Gastroesophageal sphincter (tissue), 3 donors: ENCODE data around the gene XPNPEP1.

Experiments
- EP300 ChIP-seq: sonication (generic); formaldehyde crosslinking; IDR thresholded peaks from one replicate; pipeline ENCODE4 v1.6.1; 2017; ENCODE audit warnings: antibody characterized with exemption, mild to moderate bottlenecking
- POLR2A ChIP-seq, 2 donors: fragments of 450-650 bp; IDR thresholded peaks; one replicate each; pipeline ENCODE4 v1.6.1; 2017; ENCODE audit warnings: antibody characterized with exemption in 2 of 2, mild to moderate bottlenecking in 2 of 2, moderate library complexity in 1 of 2
- POLR2AphosphoS5 ChIP-seq: sonication (generic); formaldehyde crosslinking; IDR thresholded peaks from one replicate; pipeline ENCODE4 v1.6.1; 2017; ENCODE audit warnings: antibody characterized with exemption
- TF ChIP-seq, protein P1 (sequence below), 4 experiments: fragments of 200-600 bp in 2 of 4; fragments of 450-650 bp in 2 of 4; sonication (generic) in 1 of 4; IDR thresholded peaks; one replicate each; pipeline ENCODE4 v1.5.1; 2017 to 2019; ENCODE audit warnings: antibody characterized with exemption in 4 of 4, mild to moderate bottlenecking in 2 of 4, moderate library complexity in 2 of 4

DNA sequence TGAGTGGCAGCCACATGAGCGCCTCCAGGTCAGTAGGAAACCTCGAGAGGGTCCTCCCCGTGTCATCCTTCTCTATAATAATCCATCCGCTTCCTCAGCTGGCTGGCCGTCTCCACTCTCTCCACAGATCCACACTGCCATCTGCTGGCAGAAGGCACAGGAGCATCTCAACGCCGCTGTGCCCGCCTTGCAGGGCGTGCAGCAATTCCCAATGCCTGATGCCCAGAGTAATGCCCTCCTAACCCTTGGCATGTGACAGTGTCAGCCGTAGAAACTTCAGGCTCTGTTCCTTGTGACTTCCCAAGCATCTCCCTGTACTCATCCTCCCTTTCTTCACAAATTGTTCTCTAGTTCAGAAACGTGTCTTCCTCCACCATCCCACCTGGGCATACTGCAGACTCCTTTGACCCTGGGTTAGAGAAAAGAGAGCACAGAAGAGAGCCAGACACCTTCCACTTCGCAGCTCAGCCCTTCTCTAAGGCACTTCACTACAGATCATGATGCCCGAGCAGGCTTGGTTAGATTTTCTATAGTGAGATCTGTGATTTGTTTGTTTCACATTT, 70.8 kb downstream of the XPNPEP1 start:
- TF ChIP-seq, protein P1, sequence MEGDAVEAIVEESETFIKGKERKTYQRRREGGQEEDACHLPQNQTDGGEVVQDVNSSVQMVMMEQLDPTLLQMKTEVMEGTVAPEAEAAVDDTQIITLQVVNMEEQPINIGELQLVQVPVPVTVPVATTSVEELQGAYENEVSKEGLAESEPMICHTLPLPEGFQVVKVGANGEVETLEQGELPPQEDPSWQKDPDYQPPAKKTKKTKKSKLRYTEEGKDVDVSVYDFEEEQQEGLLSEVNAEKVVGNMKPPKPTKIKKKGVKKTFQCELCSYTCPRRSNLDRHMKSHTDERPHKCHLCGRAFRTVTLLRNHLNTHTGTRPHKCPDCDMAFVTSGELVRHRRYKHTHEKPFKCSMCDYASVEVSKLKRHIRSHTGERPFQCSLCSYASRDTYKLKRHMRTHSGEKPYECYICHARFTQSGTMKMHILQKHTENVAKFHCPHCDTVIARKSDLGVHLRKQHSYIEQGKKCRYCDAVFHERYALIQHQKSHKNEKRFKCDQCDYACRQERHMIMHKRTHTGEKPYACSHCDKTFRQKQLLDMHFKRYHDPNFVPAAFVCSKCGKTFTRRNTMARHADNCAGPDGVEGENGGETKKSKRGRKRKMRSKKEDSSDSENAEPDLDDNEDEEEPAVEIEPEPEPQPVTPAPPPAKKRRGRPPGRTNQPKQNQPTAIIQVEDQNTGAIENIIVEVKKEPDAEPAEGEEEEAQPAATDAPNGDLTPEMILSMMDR (IDR thresholded peaks at IDR 0.05) = peak; percentile 64 to 92 (median 69)
- TF ChIP-seq POLR2A (IDR thresholded peaks at IDR 0.05) (no peak), POLR2AphosphoS5 (no peak), EP300 (no peak)
